Fibroblast of lung (primary cell): ENCODE data around the gene DNER. TPM values are rescaled to one million over a fixed set of nuclear protein-coding genes. Genes with fewer than 3 reads are reported as not detected.

ENCODE experiments used
- DNase-seq, 2 donors: peaks; one replicate each; pipeline versions ENCODE4 v3.0.0 to v3.0.0-alpha.2; 2010; ENCODE audit warnings: low read depth in 2 of 2
- H2AFZ ChIP-seq: 2 replicates; pipeline ENCODE4 v1.5.1; 2012; ENCODE audit warnings: low read length, control low read depth, inconsistent platforms
- H3K27ac ChIP-seq: 2 replicates; pipeline ENCODE4 v1.5.1; 2011; ENCODE audit warnings: low read length, control low read depth; ENCODE audit not compliant: insufficient read depth
- H3K27me3 ChIP-seq: 2 replicates; pipeline ENCODE4 v1.5.1; 2011; ENCODE audit warnings: mild to moderate bottlenecking, low read length; ENCODE audit not compliant: control insufficient read depth, insufficient read depth
- H3K36me3 ChIP-seq: 2 replicates; pipeline ENCODE4 v1.5.1; 2011; ENCODE audit warnings: low read length; ENCODE audit not compliant: control insufficient read depth, insufficient read depth
- H3K4me1 ChIP-seq: 2 replicates; pipeline ENCODE4 v1.5.1; 2011; ENCODE audit warnings: low read length; ENCODE audit not compliant: control insufficient read depth, insufficient read depth; ENCODE audit errors: extremely low read depth
- H3K4me2 ChIP-seq: 2 replicates; pipeline ENCODE4 v1.5.1; 2011; ENCODE audit warnings: low read length, control low read depth; ENCODE audit not compliant: insufficient read depth; ENCODE audit errors: extremely low read depth
- H3K4me3 ChIP-seq, 4 experiments: fragments of 200-600 bp in 1 of 4; sonication (generic) in 1 of 4; replicated peaks in 1 of 4; 2 replicates each; pipeline ENCODE4 v1.5.1; 2011 to 2016; ENCODE audit warnings: low read length in 4 of 4, low read depth in 3 of 4, mild to moderate bottlenecking in 3 of 4, control low read depth in 2 of 4, inconsistent platforms in 1 of 4, mixed read lengths in 1 of 4; ENCODE audit not compliant: insufficient read depth in 1 of 4; ENCODE audit errors: control extremely low read depth in 1 of 4
- H3K79me2 ChIP-seq: 2 replicates; pipeline ENCODE4 v1.5.1; 2012; ENCODE audit warnings: mild to moderate bottlenecking, low read length, inconsistent platforms; ENCODE audit not compliant: control insufficient read depth, insufficient read depth
- H3K9ac ChIP-seq: 2 replicates; pipeline ENCODE4 v1.5.1; 2011; ENCODE audit warnings: mild to moderate bottlenecking, low read length, control low read depth; ENCODE audit not compliant: insufficient read depth
- H3K9me3 ChIP-seq: 2 replicates; pipeline ENCODE4 v1.5.1; 2012; ENCODE audit warnings: low read depth, low read length; ENCODE audit not compliant: control insufficient read depth, insufficient read depth
- H4K20me1 ChIP-seq: 2 replicates; pipeline ENCODE4 v1.5.1; 2011; ENCODE audit warnings: low read length; ENCODE audit not compliant: control insufficient read depth, insufficient read depth; ENCODE audit errors: extremely low read depth
- CTCF ChIP-seq, 2 donors: IDR thresholded peaks in 1 of 2; conservative IDR thresholded peaks in 1 of 2; 1 replicate in 1 of 2; 2 replicates in 1 of 2; pipeline ENCODE4 v1.5.1; 2011 to 2012; ENCODE audit warnings: low read length in 2 of 2, control low read depth in 1 of 2, inconsistent platforms in 1 of 2, low read depth in 1 of 2, mild to moderate bottlenecking in 1 of 2
- EZH2 ChIP-seq: IDR thresholded peaks from 2 replicates; pipeline ENCODE4 v1.5.1; 2012; ENCODE audit warnings: low read length, control low read depth, mild to moderate bottlenecking; ENCODE audit errors: missing control alignments
- polyA plus RNA-seq, 2 donors: library from polyadenylated mRNA; depleted of rRNA in 1 of 2; stranded (reverse) in 1 of 2; unstranded in 1 of 2; fragments of >200 nt; gene quantifications; 2 replicates each; pipeline ENCODE4 v1.2.1, GENCODE V29; 2011 to 2012; ENCODE audit warnings: missing spikeins in 1 of 2
- total RNA-seq: library from RNA; depleted of rRNA; stranded (reverse); fragments of >200 nt; gene quantifications from 2 replicates; pipeline ENCODE4 v1.2.1, GENCODE V29; 2014

DNER gene
- total and polyA plus RNA-seq, 2 donors (not counting 1 experiment from before 2014, with no cell fraction given): 0.33 to 0.43 TPM

DNA sequence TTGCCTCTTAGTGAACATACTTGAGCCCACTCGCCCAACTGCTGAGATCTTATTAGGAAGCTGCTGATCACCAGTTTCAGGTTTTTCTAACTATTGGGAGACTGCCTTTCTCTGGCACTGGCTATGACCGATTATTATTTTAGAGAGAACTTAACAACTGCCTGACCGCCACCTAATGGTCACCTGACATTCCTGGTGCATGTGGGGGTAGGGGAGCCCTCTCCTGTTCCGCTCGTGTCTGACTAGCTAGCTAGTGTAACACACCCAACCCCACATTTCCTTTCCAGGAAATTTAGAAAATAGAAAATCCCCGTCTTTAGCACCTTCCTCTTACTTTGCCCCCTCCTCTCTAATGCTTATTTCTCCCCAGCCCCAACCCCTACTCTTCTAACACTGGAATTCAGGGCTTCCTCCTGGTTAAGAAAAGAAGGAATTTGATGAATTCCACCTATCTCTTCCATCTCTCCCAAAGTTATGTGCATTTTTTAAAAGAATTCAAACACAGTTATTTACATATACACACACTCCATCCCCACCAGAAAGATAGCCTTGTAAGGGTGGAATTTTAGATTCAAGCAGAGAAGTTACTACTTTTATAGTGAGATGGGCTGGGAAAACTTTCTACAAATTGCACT is 19.4 kb upstream of the DNER start:
- Histone ChIP-seq H3K9ac (no peak overlapping the region), H3K79me2 (no peaks in the 10 kb centered on the region), H3K4me3 (no peak overlapping the region), H3K4me1 (no peaks in the 10 kb centered on the region), H3K4me2 (no peak overlapping the region), H3K27ac (no peak overlapping the region), H3K9me3 (no peaks in the 10 kb centered on the region), H2AFZ (no peak overlapping the region), H3K27me3 (no peaks in the 10 kb centered on the region), H3K36me3 (no peaks in the 10 kb centered on the region), H4K20me1 (no peaks in the 10 kb centered on the region)
- DNase-seq: no peak
- TF ChIP-seq CTCF (conservative IDR thresholded peaks at IDR 0.05 in 1 of 2, IDR thresholded peaks at IDR 0.05 in 1 of 2; ENCODE audit: low read depth in 1 of 2, low read length in 2 of 2) (no peak), EZH2 (no peak)

- Histone ChIP-seq H3K4me2 (no peak overlapping the region), H3K4me1 (no peaks in the 10 kb centered on the region), H3K79me2 (no peaks in the 10 kb centered on the region), H3K36me3 (no peaks in the 10 kb centered on the region), H3K9me3 (no peaks in the 10 kb centered on the region), H3K27ac (no peak overlapping the region), H4K20me1 (no peaks in the 10 kb centered on the region), H3K27me3 (no peaks in the 10 kb centered on the region), H3K4me3 (no peak overlapping the region), H2AFZ (no peak overlapping the region), H3K9ac (no peak overlapping the region)
- TF ChIP-seq EZH2 (no peak), CTCF (conservative IDR thresholded peaks at IDR 0.05 in 1 of 2, IDR thresholded peaks at IDR 0.05 in 1 of 2; ENCODE audit: low read depth in 1 of 2, low read length in 2 of 2) (no peak)
- no peak for DNase-seq
Observed at GRCh38 chr2:229732897-229733296, 18.5 kb upstream of the DNER start.

- peak; percentile 27 to 66 for DNase-seq
- H2AFZ ChIP-seq: no peak overlapping the region
- TF ChIP-seq EZH2 (no peak), CTCF (conservative IDR thresholded peaks at IDR 0.05 in 1 of 2, IDR thresholded peaks at IDR 0.05 in 1 of 2; ENCODE audit: low read depth in 1 of 2, low read length in 2 of 2) (no peak)
Observed at GRCh38 chr2:229731916-229732315, 17.6 kb upstream of the DNER start.

More at GRCh38 chr2:229731916-229732315, 17.6 kb upstream of the DNER start:
- H3K79me2 ChIP-seq: no peaks in the 10 kb centered on the region
- no peak overlapping the region for H3K27ac ChIP-seq
- no peaks in the 10 kb centered on the region for H3K4me1 ChIP-seq
- no peaks in the 10 kb centered on the region for H3K9me3 ChIP-seq
- H3K4me3 ChIP-seq: no peak overlapping the region
- no peaks in the 10 kb centered on the region for H3K36me3 ChIP-seq
- H3K27me3 ChIP-seq: no peaks in the 10 kb centered on the region
- H4K20me1 ChIP-seq: no peaks in the 10 kb centered on the region
- no peak overlapping the region for H3K4me2 ChIP-seq
- no peak overlapping the region for H3K9ac ChIP-seq
